HG02870 (cell line): Measurements from ENCODE around the gene LYZL1.
"Not testable (repeated sequence)": the region's sequence is repeated elsewhere in the genome, so short reads cannot be mapped to it uniquely, and the experiment has no call there.

Experiments used
- ATAC-seq: cut with Tn5 transposase; IDR thresholded peaks from one replicate; pipeline ENCODE4 v1.9.1; 2021; ENCODE audit warnings: mild to moderate bottlenecking, moderate library complexity; ENCODE audit not compliant: unreplicated experiment

LYZL1 gene

DNA sequence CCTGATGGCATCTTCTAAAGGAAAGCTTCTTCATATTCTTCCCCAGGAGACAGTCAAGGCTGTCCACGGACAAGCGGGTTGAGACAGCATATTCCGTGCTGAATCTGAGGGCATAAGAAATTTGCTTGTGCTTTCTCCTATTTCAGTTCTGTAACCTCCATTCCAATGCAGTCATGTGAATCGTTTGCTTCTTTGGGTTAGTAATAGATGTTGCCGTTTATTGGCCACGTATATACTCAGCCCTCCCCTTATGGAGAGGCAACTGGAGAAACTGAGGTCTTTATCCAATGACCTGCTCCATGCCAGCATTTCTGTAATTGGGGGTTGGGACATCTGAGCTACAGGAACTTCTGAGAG is 38.9 kb downstream of the LYZL1 start:
- no peak for ATAC-seq

DNA sequence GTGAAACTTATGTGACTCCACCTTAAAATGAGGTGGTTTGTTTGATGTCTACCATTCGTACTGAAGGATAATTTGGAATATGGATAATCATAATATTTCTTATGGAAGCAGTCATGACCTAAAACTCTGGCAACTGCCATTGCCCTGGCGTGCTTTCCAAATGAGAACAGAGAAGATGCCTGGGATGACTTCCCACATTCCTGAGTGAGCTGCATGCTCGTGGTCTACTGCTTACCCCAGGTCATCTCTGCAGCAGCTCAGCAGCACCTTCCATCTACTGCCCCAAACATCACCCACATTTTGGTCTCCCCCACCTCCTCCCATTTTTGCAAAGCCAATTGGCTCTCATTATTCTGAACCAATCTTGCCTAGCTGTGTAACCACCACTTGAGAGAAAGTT is 40.1 kb downstream of the LYZL1 start:
- ATAC-seq, result no peak

DNA sequence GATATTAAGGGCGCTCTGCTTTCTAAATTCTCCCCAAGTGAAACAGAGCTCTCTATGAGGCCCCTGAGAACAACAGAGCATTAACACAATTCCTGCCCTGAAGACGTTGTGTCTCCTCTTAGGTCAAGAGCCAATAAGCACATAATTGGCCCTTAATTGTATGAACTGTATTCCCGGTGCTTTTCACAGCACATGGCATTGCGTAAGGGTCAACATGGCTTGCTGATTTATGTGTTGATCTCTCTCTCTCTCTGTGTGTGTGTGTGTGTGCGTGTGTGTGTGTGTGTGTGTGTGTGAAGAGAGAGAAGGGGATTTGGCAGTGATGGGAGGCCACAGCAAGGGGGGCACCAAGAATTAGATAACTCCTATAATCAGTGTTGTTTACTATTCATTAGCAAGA is 40.5 kb downstream of the LYZL1 start:
- ATAC-seq, result no peak

DNA sequence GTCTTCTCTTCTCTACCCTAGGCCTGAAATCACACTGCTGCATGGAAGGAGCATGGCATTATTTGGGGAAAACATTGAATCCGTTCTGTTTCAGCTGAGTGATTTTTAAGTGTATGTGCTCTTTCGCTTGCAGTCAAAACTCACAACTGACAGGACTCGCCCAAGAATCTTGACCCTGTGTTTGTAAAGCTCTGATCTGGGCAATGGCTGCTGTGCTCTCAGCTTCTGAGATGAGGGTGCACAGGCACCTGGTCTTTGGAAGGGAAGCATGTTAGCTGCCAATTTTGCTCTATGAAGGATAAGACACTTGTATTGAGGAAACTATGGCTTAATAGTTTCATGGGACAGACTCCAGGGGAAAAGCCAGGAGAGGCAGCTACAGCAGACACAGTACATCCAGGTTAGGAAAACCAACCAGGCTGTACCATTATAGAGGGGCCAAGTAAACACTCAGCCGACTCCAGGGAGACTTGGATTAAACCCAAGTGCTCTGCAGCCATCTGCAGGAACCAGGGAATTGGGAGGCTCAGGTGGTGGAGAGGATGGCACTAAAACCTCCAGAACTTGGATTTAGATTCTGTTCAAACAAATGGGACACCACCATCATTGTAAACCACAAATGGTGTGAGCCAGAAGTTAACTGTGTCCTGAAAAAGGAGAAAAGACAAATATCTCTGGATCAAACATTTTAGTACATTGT is 43.3 kb downstream of the LYZL1 start:
- ATAC-seq, result no peak

DNA sequence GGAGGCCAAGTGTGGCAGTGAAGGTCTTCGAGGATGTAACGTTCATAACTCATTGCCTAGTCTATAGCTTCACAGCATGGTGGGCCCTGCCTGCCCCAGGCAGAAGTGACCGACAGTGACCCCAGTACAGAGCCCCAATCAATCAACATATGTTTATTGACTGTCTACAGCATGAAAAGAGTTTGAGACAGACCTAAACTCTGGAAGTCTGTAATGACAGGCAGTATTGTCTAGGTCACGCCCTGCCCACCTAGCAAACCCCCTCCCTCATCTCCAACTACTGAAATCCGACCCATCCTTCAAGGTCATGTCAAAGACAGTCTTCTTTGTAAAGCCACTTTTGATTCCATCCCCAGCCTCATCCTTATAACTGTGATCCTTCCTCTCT is 43.9 kb downstream of the LYZL1 start:
- ATAC-seq, result no peak

DNA sequence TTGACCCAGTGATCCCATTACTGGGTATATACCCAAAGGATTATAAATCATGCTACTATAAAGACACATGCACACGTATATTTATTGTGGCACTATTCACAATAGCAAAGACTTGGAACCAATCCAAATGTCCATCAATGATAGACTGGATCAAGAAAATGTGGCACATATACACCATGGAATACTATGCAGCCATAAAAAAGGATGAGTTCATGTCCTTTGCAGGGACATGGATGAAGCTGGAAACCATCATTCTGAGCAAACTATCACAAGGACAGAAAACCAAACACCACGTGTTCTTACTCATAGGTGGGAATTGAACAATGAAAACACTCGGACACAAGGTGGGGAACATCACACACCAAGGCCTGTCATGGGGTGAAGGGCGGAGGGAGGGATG is 48.7 kb downstream of the LYZL1 start:
- ATAC-seq, result not testable (repeated sequence)

DNA sequence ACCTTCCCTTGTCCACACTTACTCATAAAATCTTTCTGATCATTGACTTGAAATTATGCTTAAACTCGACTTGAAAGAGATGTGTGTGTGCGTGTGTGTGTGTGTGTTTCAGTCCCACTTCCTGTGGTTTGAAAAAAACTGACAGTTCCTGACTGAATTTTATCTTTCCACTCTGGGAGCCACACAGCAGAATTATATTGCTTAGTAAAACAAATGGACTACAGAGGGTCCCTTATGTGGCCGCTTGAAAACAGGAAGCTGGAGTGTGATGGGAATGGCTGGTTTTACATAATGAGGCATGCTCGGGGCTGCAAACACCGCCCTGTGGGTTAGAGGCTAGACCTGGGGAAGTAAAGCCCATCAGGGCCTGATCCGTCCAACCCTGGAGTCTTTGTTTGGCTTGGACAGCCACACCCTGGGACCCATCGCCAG is 54.8 kb downstream of the LYZL1 start:
- no peak for ATAC-seq

DNA sequence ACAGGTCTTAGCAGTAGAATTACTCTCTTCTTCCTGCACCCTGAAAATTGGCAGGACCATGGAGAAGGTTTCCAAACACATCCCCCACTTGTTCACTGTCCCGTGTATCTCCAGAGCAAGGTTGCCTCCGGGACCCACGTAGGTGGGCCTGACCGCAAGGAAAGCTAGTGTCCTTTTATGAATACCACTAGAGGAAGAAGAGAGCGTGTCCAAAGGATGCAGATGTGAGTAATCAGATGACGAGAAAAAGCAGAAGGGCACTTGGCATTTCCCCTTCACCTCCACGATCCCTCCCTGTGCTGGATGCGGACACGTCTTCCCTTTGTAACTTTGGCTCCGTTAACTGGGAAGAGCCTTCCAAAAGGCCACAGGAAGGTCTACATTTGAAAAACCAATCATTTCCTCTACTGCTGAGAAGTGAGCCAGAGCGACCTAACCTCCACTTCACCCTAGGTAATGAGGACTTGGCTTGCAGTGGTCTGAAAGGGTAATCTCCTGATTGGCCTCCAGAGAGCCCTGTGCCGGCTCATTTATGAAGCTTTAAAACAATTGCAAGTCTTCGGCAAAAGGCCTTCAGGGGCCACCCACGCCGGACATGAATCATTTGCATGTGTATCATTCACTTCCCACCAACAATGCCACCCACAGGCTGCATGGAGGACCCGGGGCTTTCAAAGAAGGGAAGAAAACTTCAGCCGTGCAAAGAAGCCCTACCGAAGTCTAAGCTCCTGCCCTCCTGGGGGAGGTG is 55.4 kb downstream of the LYZL1 start:
- ATAC-seq, result no peak

DNA sequence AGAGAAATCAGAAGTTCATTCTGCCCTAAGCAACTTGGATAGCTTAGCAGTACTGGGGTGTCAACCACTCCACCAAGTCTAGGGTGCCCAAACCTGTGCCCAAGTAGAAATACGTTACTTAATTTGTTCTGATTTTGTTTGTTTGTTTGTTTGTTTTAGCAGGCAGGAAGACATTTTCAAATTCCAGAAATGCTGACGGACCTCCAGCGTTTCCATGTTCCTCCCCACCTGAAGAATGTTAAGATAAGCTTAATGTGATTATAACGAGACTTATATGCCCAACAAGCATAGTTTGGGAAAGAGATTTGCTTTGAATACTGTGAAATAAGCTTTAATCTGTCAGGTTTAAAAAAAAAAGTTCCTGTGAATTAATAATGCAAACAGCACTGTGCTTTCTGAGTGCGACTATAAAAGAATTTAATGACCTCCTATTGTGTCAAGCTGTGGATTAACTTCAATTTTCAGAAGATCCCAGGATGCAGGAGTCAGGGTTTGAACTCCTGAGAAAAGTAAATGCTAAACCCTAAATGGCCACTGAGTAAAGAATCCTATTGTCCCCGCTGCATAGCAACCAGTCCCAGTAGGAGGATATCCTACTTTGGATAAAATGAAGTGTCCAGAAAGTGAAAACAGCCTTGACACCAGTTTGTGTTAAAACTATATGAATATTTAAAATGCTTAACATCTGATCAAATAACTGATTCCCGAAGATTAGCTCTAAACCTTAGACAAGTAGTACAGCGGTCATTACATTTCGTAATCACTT is 56.5 kb downstream of the LYZL1 start:
- no peak for ATAC-seq

DNA sequence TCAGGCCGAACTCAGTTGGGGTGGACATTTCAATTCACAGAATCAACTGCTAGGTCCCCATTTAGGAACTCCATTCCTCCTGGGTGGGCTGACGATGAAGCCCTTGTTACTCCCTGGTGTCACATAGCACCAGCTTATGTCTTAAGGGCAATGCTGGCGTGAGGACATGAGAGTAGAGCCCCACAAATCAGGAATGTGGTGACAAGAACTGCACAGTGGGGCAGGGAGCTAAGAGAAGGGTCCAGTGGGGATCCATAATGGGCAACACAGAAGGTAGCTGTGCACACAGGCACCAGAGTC is 57.0 kb downstream of the LYZL1 start:
- ATAC-seq, result no peak

DNA sequence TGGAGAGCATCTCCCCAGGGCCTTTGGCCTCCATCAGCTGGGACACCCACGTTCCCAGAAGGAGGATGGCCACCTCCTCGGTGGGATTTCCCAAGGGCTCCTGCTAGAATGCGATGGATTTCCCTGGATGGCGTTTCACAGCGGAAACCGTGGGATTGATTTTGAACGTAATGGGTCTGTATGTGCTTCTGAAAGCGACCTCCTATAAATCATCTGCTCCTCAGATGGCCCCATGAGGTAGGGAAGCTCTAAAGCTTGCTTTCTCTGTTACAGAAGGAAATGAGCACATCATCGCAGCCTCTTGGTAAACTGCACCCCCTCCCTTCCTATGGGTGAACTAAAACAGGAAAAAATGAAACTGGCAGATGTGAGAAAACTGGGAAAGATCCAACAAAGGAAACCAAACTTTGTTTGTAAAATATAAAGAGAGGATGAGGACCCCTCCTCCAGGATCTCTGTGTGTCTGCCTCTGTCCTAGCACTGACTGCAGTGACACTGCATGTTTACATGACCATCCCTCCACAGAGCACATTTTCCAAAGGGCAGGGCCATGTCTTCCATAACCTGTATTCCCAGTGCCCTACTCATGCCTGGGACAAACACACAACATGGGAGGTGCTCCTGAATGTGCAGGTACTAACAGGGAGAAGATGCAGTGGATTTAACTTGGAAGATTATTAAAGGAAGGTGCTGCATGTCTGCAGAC is 57.6 kb downstream of the LYZL1 start:
- no peak for ATAC-seq

DNA sequence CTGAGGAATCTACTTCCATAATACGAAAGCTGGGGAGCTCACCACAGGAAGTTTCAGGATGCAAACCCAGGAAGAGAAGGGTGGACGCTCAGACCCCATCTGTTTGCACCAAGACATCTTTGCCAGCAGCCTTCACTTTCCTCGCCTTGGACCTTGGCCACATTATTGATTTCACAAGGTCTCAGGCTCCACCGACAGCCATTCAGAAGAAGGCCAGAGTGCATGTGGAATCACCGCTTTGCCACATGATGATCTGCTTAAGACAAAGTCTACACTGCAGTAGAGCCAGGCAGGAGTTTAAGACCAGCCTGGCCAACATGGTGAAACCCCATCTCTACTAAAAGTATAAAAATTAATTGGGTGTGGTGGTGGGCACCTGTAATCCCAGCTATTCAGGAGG is 60.0 kb downstream of the LYZL1 start:
- no peak for ATAC-seq

DNA sequence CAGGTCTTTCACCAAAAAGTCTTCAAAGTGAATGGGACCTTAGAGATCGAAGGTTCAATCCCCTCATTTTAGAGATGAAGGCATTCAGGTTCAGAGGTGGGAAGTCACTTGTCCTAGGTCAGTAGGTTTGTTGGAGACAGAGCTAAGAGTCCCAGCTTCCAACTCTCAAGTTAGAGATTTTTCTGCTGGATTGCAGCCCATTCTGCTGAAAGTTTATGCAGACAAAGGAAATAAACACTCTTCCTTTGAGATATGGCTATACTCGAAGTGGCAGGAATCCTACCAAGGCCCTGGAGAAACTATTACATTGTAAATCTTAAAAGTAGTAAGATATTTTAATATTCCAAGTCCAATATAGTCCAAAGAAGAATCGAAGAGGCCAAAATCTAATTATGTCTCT is 64.4 kb downstream of the LYZL1 start:
- no peak for ATAC-seq

DNA sequence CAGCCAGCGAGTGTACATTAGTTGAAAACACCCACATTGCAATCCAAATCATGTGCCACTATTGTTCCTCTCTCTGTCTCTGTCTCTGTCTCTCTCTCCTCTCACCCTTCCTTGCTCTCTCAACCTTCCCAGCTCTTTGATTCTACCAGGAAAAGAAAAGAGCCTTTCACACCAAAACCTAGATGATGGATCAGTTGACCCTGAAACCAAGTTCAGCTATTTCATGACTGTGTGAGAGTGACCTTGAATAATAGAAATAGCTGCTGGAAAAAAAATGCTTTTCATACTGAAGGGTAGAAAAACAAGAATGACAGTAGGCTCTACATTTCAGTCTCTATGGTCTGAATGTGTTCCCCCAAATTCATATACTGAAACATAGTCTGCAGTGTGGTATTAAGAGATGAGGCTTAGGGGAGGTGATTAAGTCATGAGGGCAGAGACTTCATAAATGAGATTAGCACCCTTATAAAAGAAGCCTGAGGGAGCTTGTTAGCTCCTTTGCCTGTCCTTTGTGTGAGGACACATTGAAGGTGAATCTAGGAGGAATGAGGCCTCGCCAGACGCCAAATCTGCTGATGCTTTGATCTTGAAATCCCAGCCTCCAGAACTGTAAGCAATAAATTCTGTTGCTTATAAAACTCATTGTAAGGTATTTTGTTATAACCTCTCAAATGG is 65.2 kb downstream of the LYZL1 start:
- ATAC-seq, result no peak

DNA sequence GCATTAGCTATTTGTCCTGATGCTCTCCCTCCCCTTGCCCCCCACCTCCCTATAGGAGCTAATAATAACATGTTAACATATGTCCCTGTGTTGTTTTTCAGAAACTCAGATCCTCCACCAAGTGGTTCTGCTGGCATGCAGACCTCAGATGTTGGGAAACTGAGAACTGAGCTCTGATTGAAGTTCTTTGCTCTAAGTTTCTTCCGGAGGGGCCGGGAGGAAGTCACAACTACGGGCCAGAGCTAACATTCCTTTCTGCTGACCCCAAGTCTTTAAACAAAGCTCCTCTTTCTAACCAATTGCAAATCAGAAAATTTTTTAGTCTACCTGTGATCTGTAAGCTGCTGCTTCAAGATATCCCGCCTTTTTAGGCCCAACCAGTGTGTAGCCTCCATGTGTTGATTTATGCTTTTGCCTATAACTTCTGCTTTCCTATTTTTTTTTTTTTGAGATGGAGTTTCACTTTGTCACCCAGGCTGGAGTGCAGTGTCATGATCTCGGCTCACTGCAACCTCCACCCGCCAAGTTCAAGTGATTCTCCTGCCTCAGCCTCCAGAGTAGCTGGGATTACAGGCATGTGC is 66.6 kb downstream of the LYZL1 start:
- ATAC-seq, result no peak

DNA sequence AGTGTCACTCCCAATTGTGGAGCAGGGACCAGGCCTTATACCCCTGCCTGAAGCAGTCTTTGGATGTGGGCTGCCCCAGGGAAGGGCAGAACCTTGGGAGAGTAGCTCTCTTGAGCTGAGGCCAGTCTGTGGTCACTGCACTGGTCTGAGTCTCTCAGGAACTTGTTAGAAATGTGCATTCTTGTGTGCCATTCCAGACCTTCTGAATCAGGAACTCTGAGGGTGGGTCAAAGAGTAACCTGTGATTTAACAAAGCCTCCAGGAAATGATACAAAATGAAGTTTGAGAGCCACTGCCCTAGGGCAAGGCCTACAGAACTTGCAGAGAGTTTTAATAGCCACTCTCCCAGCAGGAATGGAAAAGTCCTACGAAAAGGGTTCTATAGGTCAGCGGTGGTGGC is 68.1 kb downstream of the LYZL1 start:
- no peak for ATAC-seq

DNA sequence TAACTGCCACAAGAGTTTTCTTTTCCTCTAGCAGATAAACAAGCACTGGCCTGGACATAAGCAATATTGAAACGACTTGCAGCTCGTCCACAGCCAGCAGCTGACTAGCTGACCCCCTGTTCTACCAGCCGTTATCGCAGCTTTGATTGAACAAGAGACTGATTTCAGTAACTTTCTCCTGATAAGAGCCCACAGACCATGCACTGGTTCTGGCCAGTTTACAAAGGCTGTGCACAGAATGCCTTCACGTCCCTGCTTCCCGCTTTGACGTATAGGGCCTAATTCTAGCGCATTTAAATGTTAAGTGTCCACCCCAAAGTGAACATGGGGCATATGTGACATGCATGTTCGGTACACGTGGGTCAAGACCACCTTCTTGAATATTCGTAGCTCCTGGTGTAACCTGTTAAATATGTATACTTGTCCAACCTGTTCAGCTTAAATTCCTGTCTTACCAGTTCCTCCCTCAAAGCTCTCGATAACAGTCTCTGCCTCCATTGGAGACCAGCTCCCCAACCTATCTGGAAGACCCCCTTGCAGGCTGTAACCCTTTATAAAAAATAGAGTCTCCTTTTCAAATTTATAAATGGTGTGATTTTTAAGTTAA is 69.2 kb downstream of the LYZL1 start:
- ATAC-seq, result no peak

DNA sequence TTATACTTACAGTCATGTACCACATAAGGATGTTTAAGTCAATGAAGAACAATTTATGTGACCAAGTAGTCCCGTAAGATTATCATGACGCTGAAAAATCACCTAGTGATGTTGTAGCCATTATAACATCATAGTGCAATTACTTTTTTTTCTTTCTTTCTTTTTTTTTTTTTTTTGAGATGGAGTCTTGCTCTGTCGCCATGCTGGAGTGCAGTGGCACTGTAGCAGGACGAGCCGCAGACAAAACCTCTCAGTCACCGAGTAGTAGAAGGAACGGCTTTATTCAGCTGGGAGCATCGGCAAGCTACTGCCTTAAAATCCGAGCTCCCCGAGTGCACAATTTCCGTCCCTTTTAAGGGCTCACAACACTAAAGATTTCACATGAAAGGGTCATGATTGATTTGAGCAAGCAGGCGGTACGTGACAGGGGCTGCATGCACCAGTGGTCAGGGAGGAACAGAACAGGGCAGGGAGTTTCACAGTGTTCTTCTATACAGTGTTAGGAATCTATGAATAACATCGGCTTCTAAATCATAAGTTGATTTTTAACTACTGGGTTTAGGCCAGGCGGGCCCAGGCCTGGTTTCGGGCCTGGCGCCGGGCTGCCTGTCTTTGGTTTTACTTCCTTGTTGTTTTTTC is 71.5 kb downstream of the LYZL1 start:
- ATAC-seq, result not testable (repeated sequence)
